K562 (cell line): ENCODE data around the gene USP20. TPM values are rescaled to one million over a fixed set of nuclear protein-coding genes. Genes with fewer than 3 reads are reported as not detected.
A peak's percentile ranks its signal among the peaks of the same experiment; 100 is the strongest.

Experiments used
- CBFB ChIP-seq: sonication (generic); formaldehyde crosslinking; IDR thresholded peaks from 2 replicates; pipeline ENCODE4 v1.4.0; 2020; ENCODE audit warnings: mild to moderate bottlenecking, missing genetic modification reagents
- CHD4 ChIP-seq: fragments of 200-600 bp; sonication (generic); IDR thresholded peaks from 3 replicates; pipeline ENCODE4 v1.6.1; 2012; ENCODE audit warnings: low read depth, mild to moderate bottlenecking, mixed read lengths, low read length, inconsistent platforms; ENCODE audit not compliant: insufficient read depth, insufficient replicate concordance, poor library complexity, severe bottlenecking
- ETV5 ChIP-seq: sonication (generic); formaldehyde crosslinking; IDR thresholded peaks from 2 replicates; pipeline ENCODE4 v1.4.0; 2020; ENCODE audit warnings: low read depth, mild to moderate bottlenecking, missing genetic modification reagents
- HNRNPUL1 ChIP-seq: fragments of 200-400 bp; formaldehyde crosslinking; IDR thresholded peaks from 2 replicates; pipeline ENCODE4 v1.6.1; 2017; ENCODE audit warnings: low read length
- MYNN ChIP-seq, 2 experiments: sonication (generic); formaldehyde crosslinking in 1 of 2; IDR thresholded peaks; 2 replicates each; pipeline versions ENCODE4 v1.5.0 to v1.6.1; 2016 to 2020; ENCODE audit warnings: antibody characterized with exemption in 1 of 2, missing genetic modification reagents in 1 of 2
- NCOA4 ChIP-seq: fragments of 450-650 bp; IDR thresholded peaks from 2 replicates; pipeline ENCODE4 v1.6.1; 2018; ENCODE audit warnings: mild to moderate bottlenecking; ENCODE audit not compliant: partially characterized antibody
- PML ChIP-seq: IDR thresholded peaks from 2 replicates; pipeline ENCODE4 v1.6.1; 2012; ENCODE audit warnings: low read length, inconsistent platforms
- POLR2B ChIP-seq: fragments of 450-650 bp; IDR thresholded peaks from 2 replicates; pipeline ENCODE4 v1.6.1; 2018; ENCODE audit warnings: low read depth; ENCODE audit not compliant: partially characterized antibody
- SREBF1 ChIP-seq: fragments of 150-350 bp; IDR thresholded peaks from 2 replicates; pipeline ENCODE4 v1.6.1; 2014; ENCODE audit warnings: antibody characterized with exemption, low read depth, low read length, borderline replicate concordance
- ZFP36 ChIP-seq: fragments of 150-350 bp; IDR thresholded peaks from 2 replicates; pipeline ENCODE4 v1.6.1; 2018; ENCODE audit warnings: low read length, low read depth; ENCODE audit not compliant: partially characterized antibody
- ZNF140 ChIP-seq: fragments of 250-450 bp; sonication (Bioruptor Pico); IDR thresholded peaks from 2 replicates; pipeline ENCODE4 v1.8.0; 2021; ENCODE audit warnings: moderate library complexity, mild to moderate bottlenecking, inconsistent platforms
- ZNF57 ChIP-seq: fragments of 450-650 bp; formaldehyde crosslinking; IDR thresholded peaks from 2 replicates; pipeline ENCODE4 v1.4.0; 2020; ENCODE audit warnings: mild to moderate bottlenecking, moderate library complexity
- ZNF77 ChIP-seq: fragments of 250-450 bp; sonication (Bioruptor Pico); IDR thresholded peaks from 2 replicates; pipeline ENCODE4 v1.5.0; 2020
- ZSCAN32 ChIP-seq: fragments of 450-650 bp; formaldehyde crosslinking; IDR thresholded peaks from 2 replicates; pipeline ENCODE4 v1.4.0; 2020; ENCODE audit warnings: mild to moderate bottlenecking, moderate library complexity
- polyA plus RNA-seq, 8 experiments: library from polyadenylated mRNA; depleted of rRNA in 4 of 8; stranded (reverse) in 5 of 8; unstranded in 3 of 8; fragments of >200 nt; fragmentation: Nextera tagmentation in 2 of 8; fragmentation: Illumina TruSeq in 1 of 8; extraction: Ambion mirVana in 2 of 8; extraction: Trizol in 1 of 8; gene quantifications; 2 replicates each; pipeline versions ENCODE4 v1.2.1 to v1.2.3, GENCODE V29; 2011 to 2014; ENCODE audit warnings: inconsistent platforms in 1 of 8, missing spikeins in 1 of 8
- total RNA-seq, 7 experiments: library from RNA; depleted of rRNA in 6 of 7; stranded (reverse); fragments of >200 nt in 6 of 7; fragmentation: Illumina TruSeq in 2 of 7; extraction: Trizol in 2 of 7; gene quantifications; 2 replicates each; pipeline versions ENCODE4 v1.2.1 to v1.2.3, GENCODE V29; 2011 to 2021; ENCODE audit warnings: low replicate concordance in 1 of 7
- TF ChIP-seq, protein P1 (sequence below): fragments of 200-800 bp; sonication (Bioruptor generic); IDR thresholded peaks from 2 replicates; pipeline ENCODE4 v1.6.1; 2017; ENCODE audit warnings: missing genetic modification characterization, missing compliant biosample characterization
- TF ChIP-seq, protein P2 (sequence below): conservative IDR thresholded peaks from 2 replicates; pipeline ENCODE4 v1.6.1; 2011; ENCODE audit warnings: low read depth, mild to moderate bottlenecking, low read length; ENCODE audit not compliant: control insufficient read depth
- TF ChIP-seq, protein P3 (sequence below): fragments of 250-450 bp; sonication (Bioruptor Pico); IDR thresholded peaks from 2 replicates; pipeline ENCODE4 v1.5.0; 2020; ENCODE audit warnings: mild to moderate bottlenecking
- TF ChIP-seq, protein P4 (sequence below): sonication (generic); formaldehyde crosslinking; IDR thresholded peaks from 2 replicates; pipeline ENCODE4 v1.8.0; 2022; ENCODE audit warnings: mild to moderate bottlenecking, missing genetic modification reagents
- TF ChIP-seq, protein P5 (sequence below): sonication (generic); formaldehyde crosslinking; IDR thresholded peaks from 2 replicates; pipeline ENCODE4 v1.8.0; 2022; ENCODE audit warnings: mild to moderate bottlenecking, missing genetic modification reagents, borderline replicate concordance
- TF ChIP-seq, protein P6 (sequence below): fragments of 250-450 bp; sonication (Bioruptor Pico); IDR thresholded peaks from 2 replicates; pipeline ENCODE4 v1.8.0; 2022; ENCODE audit warnings: moderate library complexity, mild to moderate bottlenecking, inconsistent platforms

USP20 gene
- total and polyA plus RNA-seq, 9 of the 15 experiments (the other 6 are each of a cell fraction or from before 2014, with no cell fraction given) = 1.9 to 136 (median 49.1) TPM

DNA sequence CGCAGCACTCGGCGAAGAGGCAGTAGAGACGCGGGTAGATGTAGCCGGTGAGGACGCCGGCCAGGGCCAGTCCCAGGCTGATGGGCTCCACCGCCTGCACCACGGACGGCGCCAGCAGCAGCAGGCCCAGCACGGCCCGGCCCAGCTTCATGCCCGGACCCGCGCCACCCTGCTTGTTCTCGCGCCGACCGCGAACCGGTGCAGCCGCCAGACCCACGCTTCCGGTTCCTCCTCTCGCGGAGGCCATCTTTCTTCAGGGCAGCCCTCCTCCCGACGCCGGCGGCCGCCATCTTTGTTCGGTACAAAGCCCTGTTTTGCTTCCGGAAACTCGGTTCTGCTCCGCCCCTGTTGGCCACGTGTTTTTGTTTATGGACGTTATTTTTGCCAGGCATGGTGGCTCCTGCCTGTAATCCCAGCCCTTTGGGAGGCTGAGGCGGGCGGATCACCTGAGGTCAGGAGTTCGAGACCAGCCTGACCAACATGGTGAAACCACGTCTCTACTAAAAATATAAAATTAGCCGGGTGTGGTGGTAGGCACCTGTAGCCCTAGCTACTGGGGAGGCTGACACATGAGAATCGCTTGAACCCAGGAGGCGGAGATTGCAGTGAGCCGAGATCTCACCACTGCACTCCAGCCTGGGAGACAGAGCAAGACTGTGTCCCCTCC, 11.2 kb upstream of the USP20 start, which contains the start of gene TOR1A (continued):
- TF ChIP-seq, protein P1, sequence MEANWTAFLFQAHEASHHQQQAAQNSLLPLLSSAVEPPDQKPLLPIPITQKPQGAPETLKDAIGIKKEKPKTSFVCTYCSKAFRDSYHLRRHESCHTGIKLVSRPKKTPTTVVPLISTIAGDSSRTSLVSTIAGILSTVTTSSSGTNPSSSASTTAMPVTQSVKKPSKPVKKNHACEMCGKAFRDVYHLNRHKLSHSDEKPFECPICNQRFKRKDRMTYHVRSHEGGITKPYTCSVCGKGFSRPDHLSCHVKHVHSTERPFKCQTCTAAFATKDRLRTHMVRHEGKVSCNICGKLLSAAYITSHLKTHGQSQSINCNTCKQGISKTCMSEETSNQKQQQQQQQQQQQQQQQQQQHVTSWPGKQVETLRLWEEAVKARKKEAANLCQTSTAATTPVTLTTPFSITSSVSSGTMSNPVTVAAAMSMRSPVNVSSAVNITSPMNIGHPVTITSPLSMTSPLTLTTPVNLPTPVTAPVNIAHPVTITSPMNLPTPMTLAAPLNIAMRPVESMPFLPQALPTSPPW (CRISPR knock-in tag) = peak; percentile 79
- TF ChIP-seq, protein P2, sequence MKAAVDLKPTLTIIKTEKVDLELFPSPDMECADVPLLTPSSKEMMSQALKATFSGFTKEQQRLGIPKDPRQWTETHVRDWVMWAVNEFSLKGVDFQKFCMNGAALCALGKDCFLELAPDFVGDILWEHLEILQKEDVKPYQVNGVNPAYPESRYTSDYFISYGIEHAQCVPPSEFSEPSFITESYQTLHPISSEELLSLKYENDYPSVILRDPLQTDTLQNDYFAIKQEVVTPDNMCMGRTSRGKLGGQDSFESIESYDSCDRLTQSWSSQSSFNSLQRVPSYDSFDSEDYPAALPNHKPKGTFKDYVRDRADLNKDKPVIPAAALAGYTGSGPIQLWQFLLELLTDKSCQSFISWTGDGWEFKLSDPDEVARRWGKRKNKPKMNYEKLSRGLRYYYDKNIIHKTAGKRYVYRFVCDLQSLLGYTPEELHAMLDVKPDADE = peak; percentile 98
- TF ChIP-seq, protein P3, sequence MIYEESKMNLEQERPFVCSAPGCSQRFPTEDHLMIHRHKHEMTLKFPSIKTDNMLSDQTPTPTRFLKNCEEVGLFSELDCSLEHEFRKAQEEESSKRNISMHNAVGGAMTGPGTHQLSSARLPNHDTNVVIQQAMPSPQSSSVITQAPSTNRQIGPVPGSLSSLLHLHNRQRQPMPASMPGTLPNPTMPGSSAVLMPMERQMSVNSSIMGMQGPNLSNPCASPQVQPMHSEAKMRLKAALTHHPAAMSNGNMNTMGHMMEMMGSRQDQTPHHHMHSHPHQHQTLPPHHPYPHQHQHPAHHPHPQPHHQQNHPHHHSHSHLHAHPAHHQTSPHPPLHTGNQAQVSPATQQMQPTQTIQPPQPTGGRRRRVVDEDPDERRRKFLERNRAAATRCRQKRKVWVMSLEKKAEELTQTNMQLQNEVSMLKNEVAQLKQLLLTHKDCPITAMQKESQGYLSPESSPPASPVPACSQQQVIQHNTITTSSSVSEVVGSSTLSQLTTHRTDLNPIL = no peak
- TF ChIP-seq NCOA4 (no peak), PML (peak; percentile 81), CHD4 (no peak), ZFP36 (no peak), CBFB (CRISPR knock-in tag) (peak; percentile 94; the same call in 1 of the 2 replicates), ETV5 (CRISPR knock-in tag) (peak; percentile 99), ZNF57 (CRISPR knock-in tag) (no peak), ZSCAN32 (0 out of 2 replicates have a peak, but pooled peaks have one; percentile 36), ZNF140 (CRISPR knock-in tag) (no peak), POLR2B (peak; percentile 86), HNRNPUL1 (no peak), SREBF1 (no peak), ZNF77 (CRISPR knock-in tag) (no peak), MYNN (IDR thresholded peaks at IDR 0.05) (peak; percentile 52; the same call in 1 of the 2 replicates), MYNN (CRISPR knock-in tag; IDR thresholded peaks at IDR 0.05) (no peak)
- TF ChIP-seq, protein P4, sequence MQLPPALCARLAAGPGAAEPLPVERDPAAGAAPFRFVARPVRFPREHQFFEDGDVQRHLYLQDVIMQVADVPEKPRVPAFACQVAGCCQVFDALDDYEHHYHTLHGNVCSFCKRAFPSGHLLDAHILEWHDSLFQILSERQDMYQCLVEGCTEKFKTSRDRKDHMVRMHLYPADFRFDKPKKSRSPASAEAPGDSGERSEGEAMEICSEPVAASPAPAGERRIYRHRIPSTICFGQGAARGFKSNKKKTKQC (CRISPR knock-in tag) = peak; percentile 85
- TF ChIP-seq, protein P5, sequence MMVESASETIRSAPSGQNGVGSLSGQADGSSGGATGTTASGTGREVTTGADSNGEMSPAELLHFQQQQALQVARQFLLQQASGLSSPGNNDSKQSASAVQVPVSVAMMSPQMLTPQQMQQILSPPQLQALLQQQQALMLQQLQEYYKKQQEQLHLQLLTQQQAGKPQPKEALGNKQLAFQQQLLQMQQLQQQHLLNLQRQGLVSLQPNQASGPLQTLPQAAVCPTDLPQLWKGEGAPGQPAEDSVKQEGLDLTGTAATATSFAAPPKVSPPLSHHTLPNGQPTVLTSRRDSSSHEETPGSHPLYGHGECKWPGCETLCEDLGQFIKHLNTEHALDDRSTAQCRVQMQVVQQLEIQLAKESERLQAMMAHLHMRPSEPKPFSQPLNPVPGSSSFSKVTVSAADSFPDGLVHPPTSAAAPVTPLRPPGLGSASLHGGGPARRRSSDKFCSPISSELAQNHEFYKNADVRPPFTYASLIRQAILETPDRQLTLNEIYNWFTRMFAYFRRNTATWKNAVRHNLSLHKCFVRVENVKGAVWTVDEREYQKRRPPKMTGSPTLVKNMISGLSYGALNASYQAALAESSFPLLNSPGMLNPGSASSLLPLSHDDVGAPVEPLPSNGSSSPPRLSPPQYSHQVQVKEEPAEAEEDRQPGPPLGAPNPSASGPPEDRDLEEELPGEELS (CRISPR knock-in tag) = peak; percentile 84
- TF ChIP-seq, protein P6, sequence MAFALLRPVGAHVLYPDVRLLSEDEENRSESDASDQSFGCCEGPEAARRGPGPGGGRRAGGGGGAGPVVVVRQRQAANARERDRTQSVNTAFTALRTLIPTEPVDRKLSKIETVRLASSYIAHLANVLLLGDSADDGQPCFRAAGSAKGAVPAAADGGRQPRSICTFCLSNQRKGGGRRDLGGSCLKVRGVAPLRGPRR (CRISPR knock-in tag) = no peak
